Activated naive CD4-positive, alpha-beta T cell treated with anti-CD3 and anti-CD28 coated beads for 36 hours (primary cell): Measurements from ENCODE around the gene PDE6G. TPM values are rescaled to one million over a fixed set of nuclear protein-coding genes. Genes with fewer than 3 reads are reported as not detected.

ENCODE experiments used
- CTCF ChIA-PET: fragments of 350-600 bp; sonication (Branson Sonifier 250); formaldehyde crosslinking; loops from one replicate; lab custom pipeline; 2021; ENCODE audit warnings: antibody characterized with exemption; lab: Charles Lee
- DNase-seq: peaks from one replicate; pipeline ENCODE4 v3.0.0-alpha.2; 2020
- H3K27ac Mint-ChIP-seq: one replicate; pipeline ENCODE4 v1.8.0; 2021; ENCODE audit warnings: mild to moderate bottlenecking, mixed read lengths
- H3K27me3 Mint-ChIP-seq: one replicate; pipeline ENCODE4 v1.8.0; 2021; ENCODE audit warnings: low read depth, mixed read lengths
- H3K36me3 Mint-ChIP-seq: one replicate; pipeline ENCODE4 v1.8.0; 2021; ENCODE audit warnings: low read depth, mixed read lengths
- H3K4me1 Mint-ChIP-seq: one replicate; pipeline ENCODE4 v1.8.0; 2021; ENCODE audit warnings: low read depth, mixed read lengths
- H3K4me3 Mint-ChIP-seq: one replicate; pipeline ENCODE4 v1.8.0; 2021; ENCODE audit warnings: mild to moderate bottlenecking, moderate library complexity, mixed read lengths
- H3K9me3 Mint-ChIP-seq: one replicate; pipeline ENCODE4 v1.8.0; 2021; ENCODE audit warnings: mixed read lengths
- intact Hi-C: fragments of 100-400 bp; cut with micrococcal nuclease; formaldehyde crosslinking; loops from one replicate; pipeline ENCODE4 v1.15.1; 2023
- total RNA-seq, 2 experiments: library from RNA; stranded (reverse); gene quantifications; one replicate each; pipeline ENCODE4 v1.2.3, GENCODE V29; 2021

PDE6G gene
- total RNA-seq, 2 experiments from 2014 or later = 0.83 to 0.89 TPM

DNA sequence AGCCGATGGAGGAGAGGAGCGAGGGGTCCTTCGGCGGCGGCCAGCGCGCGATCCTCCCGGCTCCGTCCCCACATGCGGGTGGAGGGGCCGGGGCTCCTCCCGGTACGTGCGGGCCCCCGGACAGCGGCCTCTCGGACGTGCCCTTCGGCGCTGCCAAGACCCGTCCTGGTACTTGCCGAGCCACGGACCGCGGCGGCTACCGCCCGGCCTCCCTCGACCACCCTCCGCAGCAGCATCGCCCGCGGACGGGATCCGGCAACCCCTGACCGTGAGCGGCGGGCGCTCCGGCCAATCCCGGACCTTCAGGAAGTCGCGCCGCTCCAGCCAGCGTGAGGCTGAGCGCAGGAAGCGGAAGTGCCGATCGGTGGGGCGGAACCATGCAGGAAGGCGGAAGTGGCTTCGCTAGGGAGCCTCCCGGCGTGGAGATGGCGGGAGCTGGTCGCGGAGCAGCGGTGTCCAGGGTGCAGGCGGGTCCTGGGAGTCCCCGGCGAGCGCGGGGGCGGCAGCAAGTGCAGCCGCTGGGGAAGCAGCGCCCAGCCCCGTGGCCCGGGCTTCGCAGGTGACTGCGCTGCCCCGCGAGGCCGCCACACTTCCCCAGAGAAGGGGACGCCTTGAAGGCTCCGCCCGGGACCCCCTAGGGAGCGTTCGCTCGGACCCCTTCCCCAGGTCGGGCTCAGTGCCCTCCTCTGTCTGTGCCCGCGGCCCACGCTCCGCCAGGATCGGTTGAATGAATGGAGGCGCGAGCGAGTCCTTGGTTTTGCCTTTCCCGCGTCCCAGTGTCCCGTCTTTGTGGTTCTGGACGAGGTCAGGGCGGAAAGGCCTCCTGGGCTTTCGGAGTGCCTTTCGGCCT lies 10.2 kb upstream of the PDE6G start, which contains the start of the genes CCDC137 and OXLD1:
Gene CCDC137, plus strand, starts transcription at position 396 of the 850 bp plus-strand sequence. Its CDS starts 30 bp downstream, at position 426.
Gene OXLD1, minus strand, starts transcription at position 264 of the 850 bp plus-strand sequence. Its CDS starts 28 bp downstream, at position 236.
- Mint-ChIP-seq H3K4me1 (peaks cover 52% of the 10 kb centered on the region), H3K27me3 (no peaks in the 10 kb centered on the region), H3K27ac (peak within 1 kb of the TSS; percentile 96), H3K9me3 (no peaks in the 10 kb centered on the region), H3K4me3 (peak within 1 kb of the TSS; percentile 99), H3K36me3 (peaks cover 42% of the 10 kb centered on the region)
- intact Hi-C loops = loop anchor here (2.0 to 5.0 kb wide), 5 partner anchors 16 to 194 kb away; partner anchors contain the start of genes ACTG1, ARL16, FAAP100 and NPLOC4
- DNase-seq = peak; percentile 97
- CTCF ChIA-PET = interaction anchor here (0.9 kb wide), 1 partner anchor 16 kb away, joined by 3 read pairs; no protein-coding TSS in a partner anchor

DNA sequence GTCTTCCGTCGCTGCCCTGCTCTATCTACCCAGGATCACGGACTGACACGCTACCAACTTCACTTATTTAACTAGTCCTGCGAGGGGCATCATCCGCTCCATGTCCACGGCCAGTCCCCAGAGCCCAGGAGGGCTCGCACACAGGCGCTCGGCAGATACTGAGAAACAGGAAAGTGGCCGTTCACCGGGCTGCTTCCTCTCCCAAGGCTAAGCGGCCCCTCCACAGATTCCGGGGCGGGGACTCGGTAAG lies 9.7 kb upstream of the PDE6G start:
- DNase-seq = peak; percentile 23
- Mint-ChIP-seq H3K4me1 (peaks cover 52% of the 10 kb centered on the region), H3K4me3 (peak overlapping the region; percentile 99), H3K27ac (peak overlapping the region; percentile 96), H3K36me3 (peaks cover 37% of the 10 kb centered on the region), H3K27me3 (no peaks in the 10 kb centered on the region), H3K9me3 (no peaks in the 10 kb centered on the region)
- intact Hi-C loops = loop anchor here (2.0 to 5.0 kb wide), 5 partner anchors 17 to 195 kb away; partner anchors contain the start of genes ACTG1, ARL16, FAAP100 and NPLOC4
- CTCF ChIA-PET = interaction anchor here (0.9 kb wide), 1 partner anchor 17 kb away, joined by 3 read pairs; no protein-coding TSS in a partner anchor

DNA sequence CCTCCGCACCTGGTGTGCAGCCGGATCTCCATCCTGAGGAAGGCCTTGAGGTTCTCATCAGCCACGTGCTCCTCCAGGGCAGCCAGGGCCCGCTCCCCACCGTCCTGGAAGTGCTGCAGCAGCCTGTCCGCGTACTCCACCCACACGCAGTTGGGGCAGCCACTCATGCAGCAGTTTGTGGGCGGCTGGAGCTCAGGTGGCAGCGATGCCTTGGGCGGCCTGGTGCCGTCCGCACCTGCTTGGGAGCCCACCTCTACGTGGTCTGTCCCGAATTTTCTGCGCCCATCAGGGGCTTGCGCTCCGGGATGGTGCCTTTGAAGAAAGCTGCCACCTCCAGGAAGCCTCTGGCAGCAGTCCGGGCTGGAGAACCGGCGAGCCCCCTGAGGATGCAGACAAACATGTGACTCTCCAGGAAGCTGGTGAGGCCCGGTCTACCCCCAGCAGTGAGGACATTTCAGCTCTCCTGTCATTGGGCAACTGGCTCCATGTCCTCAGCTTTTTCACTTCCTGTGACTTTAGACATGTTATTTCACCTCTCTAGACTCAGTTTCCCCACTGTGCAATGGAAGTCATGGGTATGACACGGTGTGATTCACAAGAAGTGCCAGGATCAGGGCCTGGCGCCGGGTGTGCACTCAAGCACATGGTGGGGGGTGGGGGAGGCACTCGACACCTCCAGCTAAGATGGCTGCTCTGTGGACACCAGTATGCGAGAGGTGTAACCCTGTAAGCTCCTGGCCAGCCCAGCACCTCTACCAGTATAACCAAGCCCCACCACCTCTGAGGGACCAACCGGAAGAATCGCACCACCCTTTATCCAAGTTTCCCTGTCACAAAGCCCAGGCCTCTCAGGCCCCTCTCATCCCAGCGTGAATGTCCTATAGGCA lies 9.1 kb upstream of the PDE6G start:
- peak; percentile 69 for DNase-seq
- H3K36me3 Mint-ChIP-seq = peaks cover 37% of the 10 kb centered on the region
- CTCF ChIA-PET = interaction anchor here (0.6 to 1.3 kb wide), 4 partner anchors 15 to 36 kb away, joined by 3 to 4 read pairs (median 3); no protein-coding TSS in a partner anchor
- peak overlapping the region; percentile 96 for H3K27ac Mint-ChIP-seq
- no peaks in the 10 kb centered on the region for H3K27me3 Mint-ChIP-seq
- intact Hi-C loops = loop anchor here (2.0 to 5.0 kb wide), 5 partner anchors 17 to 195 kb away; partner anchors contain the start of genes ACTG1, ARL16, FAAP100 and NPLOC4
- no peaks in the 10 kb centered on the region for H3K9me3 Mint-ChIP-seq
- H3K4me1 Mint-ChIP-seq = peaks cover 52% of the 10 kb centered on the region
- peak overlapping the region; percentile 99 for H3K4me3 Mint-ChIP-seq

DNA sequence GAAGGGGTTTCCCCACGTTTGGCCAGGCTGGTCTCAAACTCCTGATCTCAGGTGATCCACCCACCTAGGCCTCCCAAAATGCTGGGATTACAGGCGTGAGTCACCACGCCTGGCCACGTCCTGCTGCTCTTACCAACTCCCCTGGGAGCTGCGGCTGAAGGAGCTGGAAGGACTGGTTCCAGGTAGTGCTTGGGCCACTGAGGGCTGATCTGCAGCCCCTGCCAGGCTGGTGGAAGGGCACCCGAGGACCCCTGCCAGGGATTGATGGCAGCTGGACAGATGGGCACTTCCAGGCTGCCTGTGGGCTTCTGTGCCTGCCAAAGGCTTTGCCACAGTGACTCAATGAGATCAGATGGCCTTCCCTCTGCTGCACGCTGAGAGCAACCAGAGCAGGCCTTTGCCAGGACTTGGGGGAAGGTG lies 7.7 kb upstream of the PDE6G start:
- intact Hi-C loops = no loop called here
- H3K27ac Mint-ChIP-seq = peak overlapping the region; percentile 96
- H3K4me3 Mint-ChIP-seq = peak overlapping the region; percentile 21
- H3K36me3 Mint-ChIP-seq = peaks cover 30% of the 10 kb centered on the region
- peaks cover 50% of the 10 kb centered on the region for H3K4me1 Mint-ChIP-seq
- CTCF ChIA-PET = interaction anchor here (0.7 kb wide), 1 partner anchor 67 kb away, joined by 3 read pairs; no protein-coding TSS in a partner anchor
- H3K9me3 Mint-ChIP-seq = no peaks in the 10 kb centered on the region
- DNase-seq = peak; percentile 20
- H3K27me3 Mint-ChIP-seq = no peaks in the 10 kb centered on the region

DNA sequence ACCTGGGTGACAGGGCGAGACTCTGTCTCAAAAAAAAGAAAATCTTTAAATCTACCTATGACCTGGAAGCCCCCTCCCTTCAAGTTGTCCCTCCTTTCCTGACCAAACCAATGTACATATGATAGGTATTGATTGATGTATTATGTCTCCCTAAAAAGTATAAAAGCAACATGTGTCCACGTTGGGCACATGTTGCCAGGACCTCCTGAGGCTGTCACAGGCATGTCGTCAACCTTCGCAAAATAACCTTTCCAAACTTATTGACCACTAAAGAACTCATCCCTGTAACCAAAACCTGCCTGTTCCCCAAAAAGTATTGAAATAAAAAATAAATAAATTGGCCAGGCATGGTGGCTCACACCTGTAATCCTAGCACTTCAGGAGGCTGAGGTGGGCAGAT lies 5.7 kb upstream of the PDE6G start:
- Mint-ChIP-seq H3K9me3 (no peaks in the 10 kb centered on the region), H3K36me3 (peaks cover 18% of the 10 kb centered on the region), H3K4me3 (no peak overlapping the region), H3K27ac (no peak overlapping the region), H3K27me3 (no peaks in the 10 kb centered on the region), H3K4me1 (peaks cover 37% of the 10 kb centered on the region)
- DNase-seq = no peak
- intact Hi-C loops = no loop called here
- CTCF ChIA-PET = interaction anchor here (1.1 kb wide), 1 partner anchor 61 kb away, joined by 3 read pairs; no protein-coding TSS in a partner anchor

DNA sequence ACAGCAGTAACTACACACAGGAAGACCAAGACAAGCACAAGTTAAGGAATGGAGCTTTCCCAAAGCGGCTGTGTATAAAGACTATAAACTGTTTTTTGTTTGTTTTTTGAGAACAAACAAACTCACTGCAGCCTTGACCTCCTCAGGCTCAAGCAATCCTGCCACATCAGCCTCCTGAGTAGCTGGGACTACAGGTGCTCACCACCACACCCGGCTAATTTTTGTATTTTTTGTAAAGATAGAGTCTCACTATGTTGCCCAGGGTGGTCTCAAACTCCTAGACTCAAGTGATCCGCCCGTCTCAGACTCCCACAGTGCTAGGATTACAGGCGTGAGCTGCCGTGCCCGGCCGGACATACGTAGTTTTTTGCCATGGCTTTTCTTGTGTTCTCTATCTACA lies 4.1 kb upstream of the PDE6G start:
- no peak overlapping the region for H3K27ac Mint-ChIP-seq

DNA sequence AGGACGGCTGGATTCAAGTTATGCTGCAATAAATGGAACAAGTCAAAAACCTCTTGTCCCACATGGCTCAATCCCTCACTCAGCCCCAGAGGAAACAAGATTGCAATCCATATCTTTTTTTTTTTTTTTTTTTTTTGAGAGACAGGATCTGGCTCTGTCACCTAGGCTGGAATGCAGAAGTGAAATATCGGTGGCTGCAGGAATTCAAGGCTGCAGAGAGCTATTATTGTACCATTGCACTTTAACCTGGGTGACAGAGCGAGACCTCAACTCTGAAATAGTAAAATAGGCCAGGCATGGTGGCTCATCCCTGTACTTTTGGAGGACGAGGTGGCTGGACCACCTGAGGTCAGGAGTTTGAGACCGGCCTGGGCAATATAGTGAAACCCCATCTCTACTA lies 2.7 kb upstream of the PDE6G start:
- CTCF ChIA-PET = interaction anchor here (0.6 kb wide), 1 partner anchor 214 kb away, joined by 3 read pairs; no protein-coding TSS in a partner anchor
- no peak for DNase-seq
- intact Hi-C loops = no loop called here
- Mint-ChIP-seq H3K4me1 (peaks cover 14% of the 10 kb centered on the region), H3K27me3 (no peaks in the 10 kb centered on the region), H3K4me3 (no peak overlapping the region), H3K9me3 (no peaks in the 10 kb centered on the region), H3K36me3 (peaks cover under 1% of the 10 kb centered on the region), H3K27ac (no peak overlapping the region)

More for the DNA sequence above, 4.1 kb upstream of the PDE6G start:
- Mint-ChIP-seq H3K27me3 (no peaks in the 10 kb centered on the region), H3K4me3 (no peak overlapping the region), H3K9me3 (no peaks in the 10 kb centered on the region), H3K4me1 (peaks cover 28% of the 10 kb centered on the region), H3K36me3 (peaks cover 10% of the 10 kb centered on the region)
- intact Hi-C loops = no loop called here
- CTCF ChIA-PET = no interaction called here
- no peak for DNase-seq

DNA sequence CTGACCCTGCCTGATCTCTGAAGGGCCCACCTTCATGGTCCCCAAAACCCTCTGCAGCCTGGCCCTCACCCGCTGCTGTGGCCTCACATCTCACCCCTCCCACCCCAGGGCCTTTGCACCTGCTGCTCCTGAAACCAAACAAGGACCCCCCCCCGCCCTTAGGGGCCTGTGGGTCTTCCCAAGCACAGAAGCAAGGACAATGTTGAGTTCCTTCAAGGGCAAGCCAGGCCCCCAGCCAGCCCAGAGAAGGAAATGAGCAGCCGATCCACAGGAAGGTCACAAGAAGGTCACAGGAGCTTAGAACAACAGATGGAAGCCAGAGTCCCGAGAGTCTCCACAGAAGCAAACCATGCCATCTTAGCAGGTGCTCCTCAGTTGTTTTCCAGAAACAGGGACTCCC lies 493 bp upstream of the PDE6G start:
- H3K9me3 Mint-ChIP-seq = no peaks in the 10 kb centered on the region
- no peak for DNase-seq
- peaks cover 4% of the 10 kb centered on the region for H3K27me3 Mint-ChIP-seq
- no peaks in the 10 kb centered on the region for H3K36me3 Mint-ChIP-seq
- H3K27ac Mint-ChIP-seq = no peak overlapping the region
- CTCF ChIA-PET = interaction anchor here (0.6 kb wide), 1 partner anchor 59 kb away, joined by 3 read pairs; no protein-coding TSS in a partner anchor
- H3K4me1 Mint-ChIP-seq = peaks cover 7% of the 10 kb centered on the region
- no peak overlapping the region for H3K4me3 Mint-ChIP-seq
- intact Hi-C loops = no loop called here

DNA sequence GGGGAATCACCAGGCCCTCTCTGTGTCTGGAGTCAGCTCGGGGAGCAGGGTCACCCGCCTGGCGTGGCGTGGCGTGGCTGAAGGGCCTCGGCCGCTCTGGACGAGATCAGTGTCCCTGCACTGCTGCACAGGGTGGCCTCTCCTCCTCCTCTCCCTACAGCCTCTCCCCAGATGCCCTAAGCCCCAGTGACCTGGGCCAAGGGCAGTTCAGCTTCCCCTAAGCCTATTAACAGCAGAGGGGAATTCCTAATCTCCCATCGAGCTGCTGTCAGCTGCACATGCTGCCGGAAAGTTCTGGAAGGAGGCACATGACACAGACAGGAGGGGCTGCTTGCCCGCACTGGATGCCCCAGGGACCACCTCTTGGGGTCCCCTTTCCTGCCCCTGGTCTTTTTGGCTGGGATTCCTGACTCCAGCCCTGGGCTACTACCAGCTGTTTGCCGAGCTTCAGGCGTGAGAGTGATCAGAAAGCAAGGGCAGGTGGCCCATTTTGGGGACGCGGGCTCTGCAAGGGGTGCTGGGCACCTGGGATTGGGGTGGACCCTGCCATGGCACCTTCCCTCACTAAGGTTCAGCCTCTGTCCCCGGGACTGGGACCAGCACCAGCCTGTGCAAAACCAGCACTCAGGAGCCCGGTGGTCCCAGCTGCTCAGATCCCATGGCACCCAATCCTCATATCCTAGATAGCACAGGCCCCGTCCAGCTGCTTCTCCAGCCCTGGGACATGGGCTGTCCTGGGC lies 794 bp downstream of the PDE6G start:
- Mint-ChIP-seq H3K27ac (no peak overlapping the region), H3K27me3 (peaks cover 8% of the 10 kb centered on the region), H3K4me3 (no peak overlapping the region), H3K9me3 (no peaks in the 10 kb centered on the region), H3K4me1 (peaks cover 7% of the 10 kb centered on the region), H3K36me3 (no peaks in the 10 kb centered on the region)
- intact Hi-C loops = no loop called here
- CTCF ChIA-PET = no interaction called here
- DNase-seq = no peak

DNA sequence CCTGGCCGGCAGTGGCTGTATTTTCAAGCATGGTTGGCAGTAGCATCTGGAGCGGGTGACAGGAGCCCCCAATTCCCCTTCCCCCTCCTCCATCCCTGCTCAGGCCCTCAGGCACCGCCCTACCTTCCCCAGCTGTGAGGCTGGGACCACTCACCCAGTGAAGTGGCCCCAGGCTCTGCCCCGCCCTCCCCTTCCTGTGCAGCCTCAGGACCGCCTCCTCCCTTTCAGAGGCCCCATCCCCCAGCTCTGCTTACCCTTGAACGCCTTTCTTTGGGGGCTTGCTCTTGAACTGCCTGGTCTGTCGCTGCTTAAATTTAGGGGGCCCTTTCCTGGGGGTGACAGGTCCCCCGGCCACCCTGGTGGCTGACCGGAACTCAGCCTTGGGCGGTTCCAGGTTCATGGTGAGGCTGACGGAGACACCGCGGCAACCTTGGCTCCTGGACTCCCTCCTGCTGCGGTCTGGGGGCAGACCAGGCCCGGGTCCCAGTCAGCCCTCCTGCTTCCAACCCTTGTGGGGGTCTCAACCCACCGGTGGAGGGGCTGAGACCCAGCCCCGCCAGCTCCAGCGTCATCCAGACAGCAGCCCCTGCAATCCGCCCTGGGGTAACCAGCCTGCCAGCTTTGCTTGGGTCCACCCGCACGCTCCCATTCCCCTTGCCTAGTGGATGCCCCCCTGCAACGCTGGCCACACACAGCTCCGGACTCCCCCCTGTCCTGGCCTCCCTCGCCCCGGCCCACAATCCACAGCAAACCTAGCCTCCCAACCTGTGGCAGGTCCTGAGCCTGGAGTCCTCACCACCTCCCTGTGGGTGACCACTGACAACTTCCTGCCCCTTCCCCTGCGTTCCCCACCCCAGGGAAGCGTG lies 3.2 kb downstream of the PDE6G start:
- Mint-ChIP-seq H3K27ac (no peak overlapping the region), H3K9me3 (no peaks in the 10 kb centered on the region), H3K4me3 (peak overlapping the region; percentile 58), H3K4me1 (peaks cover 7% of the 10 kb centered on the region), H3K27me3 (peaks cover 19% of the 10 kb centered on the region), H3K36me3 (no peaks in the 10 kb centered on the region)
- DNase-seq = peak; percentile 26
- CTCF ChIA-PET = no interaction called here
- intact Hi-C loops = no loop called here

DNA sequence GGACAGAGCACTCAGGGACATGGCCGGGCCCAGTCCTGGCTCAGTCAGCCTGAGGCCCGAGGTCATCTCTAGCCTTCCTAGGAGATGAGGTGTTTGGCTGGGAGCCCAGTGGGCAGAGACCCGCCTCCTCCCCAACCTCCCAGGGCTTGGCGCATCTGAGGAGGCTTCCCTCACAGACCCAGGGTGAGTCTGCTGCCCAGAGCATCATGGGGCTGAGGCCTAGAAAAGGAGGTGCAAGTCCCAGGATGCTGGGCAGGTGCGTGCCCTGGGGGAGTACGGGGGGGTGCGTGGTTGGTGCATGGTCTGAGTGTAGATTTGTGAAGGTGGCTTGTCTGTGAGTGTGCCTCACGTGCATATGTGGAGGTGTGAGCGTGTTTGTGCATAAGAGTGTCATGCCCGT lies 4.7 kb downstream of the PDE6G start:
- Mint-ChIP-seq H3K27ac (no peak overlapping the region), H3K4me1 (peaks cover 7% of the 10 kb centered on the region), H3K9me3 (no peaks in the 10 kb centered on the region), H3K27me3 (peaks cover 26% of the 10 kb centered on the region), H3K36me3 (no peaks in the 10 kb centered on the region), H3K4me3 (no peak overlapping the region)
- intact Hi-C loops = no loop called here
- DNase-seq = no peak
- CTCF ChIA-PET = no interaction called here
